IPS-NIHi7 (cell line): Measurements from ENCODE around the gene PGAP2.

Source experiments
- DNase-seq: peaks from one replicate; pipeline ENCODE4 v3.0.0; 2012; ENCODE audit warnings: mixed read lengths; ENCODE audit errors: extremely low spot score

Gene PGAP2

DNA sequence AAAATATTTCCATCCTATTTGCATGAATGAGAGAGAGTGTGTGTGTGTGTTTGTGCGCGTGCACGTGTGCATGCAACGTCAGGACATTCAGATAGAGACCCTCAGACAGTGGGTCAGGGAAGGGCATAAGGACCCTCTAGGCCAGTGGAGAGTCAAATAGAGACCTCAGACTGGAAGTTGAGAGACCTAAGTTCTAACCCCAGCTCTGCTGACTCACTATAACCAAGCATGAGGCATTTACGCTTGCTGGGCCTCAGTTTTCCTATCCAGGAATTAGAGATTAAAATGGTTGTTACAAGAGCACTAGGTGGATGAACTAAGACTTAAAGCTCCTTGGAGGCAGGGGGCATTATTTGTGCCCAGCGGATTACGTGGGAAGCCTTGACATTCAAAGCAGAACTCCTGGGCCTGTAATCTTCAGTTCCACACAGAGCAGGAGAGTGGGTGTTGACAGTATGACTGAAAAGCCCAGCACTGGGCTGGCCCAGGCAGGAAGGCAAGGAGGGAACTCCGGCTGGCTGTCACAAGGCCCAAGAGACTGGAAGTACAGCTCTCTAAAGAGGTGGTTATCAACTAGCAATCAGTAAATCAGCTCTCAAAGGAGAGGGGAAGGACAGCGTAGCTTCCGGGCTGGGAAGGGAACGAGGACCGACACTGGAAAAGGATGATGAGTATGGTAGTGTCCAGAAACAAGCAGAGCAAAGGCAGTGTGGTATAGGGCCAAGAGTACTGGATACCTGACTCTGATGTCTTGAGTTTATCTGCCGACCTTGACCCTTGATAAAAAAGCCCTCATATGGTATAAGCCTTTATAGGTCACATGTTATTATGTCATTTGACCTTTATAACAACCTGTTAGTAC is 23.2 kb downstream of the PGAP2 start:
- DNase-seq: no peak

DNA sequence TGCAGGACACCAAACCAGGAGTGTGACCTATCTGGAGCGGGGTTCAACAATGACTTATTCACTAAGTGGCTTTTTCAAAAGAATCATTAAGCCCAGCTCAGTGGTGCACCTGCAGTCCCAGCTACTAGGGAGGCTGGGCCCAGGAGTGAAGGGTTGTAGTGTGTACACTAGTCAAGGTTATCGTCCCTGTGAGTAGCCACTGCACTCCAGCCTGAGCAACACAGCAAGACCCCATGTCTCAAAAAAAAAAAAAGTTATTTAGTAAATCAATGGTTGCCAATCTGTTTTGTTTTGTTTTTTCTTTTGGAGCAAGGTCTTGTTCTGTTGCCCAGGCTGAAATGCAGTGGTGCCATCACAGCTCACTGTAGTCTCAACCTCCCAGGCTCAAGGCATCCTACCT is 24.5 kb downstream of the PGAP2 start:
- no peak for DNase-seq

DNA sequence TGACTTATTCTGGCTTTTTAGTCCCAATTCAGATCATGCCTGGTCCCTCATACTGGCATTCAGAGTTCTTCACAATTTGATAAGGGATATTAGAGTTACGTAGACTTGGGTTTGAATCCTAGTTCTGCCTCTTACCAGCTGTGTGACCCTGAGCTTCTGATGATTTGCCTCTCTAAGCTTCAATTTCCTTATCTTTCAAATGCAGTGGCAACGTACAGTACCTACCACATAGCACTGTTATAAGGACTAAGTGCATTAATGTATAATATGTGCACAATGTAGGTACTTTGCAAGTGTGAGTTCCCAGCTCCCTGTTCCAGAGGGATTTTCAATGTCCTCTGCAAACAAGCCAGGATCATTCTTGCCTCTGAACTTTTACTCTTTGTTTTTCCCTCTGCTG is 25.1 kb downstream of the PGAP2 start:
- no peak for DNase-seq

DNA sequence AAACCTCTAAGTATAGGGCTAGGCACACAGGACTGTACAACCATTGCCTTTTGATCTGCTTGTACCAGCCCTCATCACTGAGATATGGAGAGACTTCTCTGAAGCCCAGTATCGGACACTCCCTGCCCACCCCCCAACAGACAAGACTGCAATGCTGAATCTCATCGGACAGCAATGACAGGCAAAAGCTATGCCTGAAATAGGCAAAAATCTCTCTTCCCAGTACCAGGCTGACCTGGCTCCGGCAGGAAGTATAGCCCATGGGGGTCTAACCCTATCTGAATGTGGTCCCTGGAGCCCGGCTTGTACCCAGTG is 25.9 kb downstream of the PGAP2 start:
- no peak for DNase-seq

DNA sequence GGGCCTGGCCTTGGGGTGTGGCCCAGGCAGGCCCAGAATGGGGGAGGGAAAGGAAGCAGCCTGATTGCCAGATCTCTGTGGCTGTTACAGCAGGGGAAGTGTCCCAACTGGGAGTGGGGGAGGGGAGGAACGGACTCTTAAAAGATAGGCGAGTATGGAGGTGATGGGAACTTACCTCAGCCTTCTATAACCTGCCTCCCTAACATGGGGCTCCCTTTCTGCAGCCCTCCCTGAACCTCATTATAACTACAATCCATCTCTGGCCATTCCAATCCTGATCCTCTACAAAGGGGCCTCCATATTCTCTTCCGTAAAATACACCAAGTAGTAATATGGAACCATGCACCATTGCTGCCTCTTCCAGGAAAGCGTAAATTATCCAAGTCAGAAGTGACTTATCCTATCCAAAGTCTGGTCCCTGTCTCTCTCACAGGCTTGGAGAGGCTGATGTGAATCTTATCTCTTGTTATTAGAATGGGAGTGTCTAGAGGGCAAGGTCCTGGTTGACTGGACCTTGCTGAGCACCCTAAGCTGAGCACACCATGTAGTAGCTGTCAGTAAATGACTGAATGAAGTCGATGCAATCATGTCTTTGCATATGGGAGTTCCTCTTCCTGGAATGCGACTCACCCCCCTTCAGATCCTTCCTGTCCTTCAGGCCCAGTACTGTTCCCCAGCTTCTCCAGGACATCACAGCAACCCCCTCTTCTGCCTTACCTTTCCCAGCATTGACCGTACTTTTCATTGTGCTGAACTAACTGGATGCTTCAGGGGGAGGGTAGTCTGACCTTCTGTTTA is 26.5 kb downstream of the PGAP2 start:
- DNase-seq: no peak

DNA sequence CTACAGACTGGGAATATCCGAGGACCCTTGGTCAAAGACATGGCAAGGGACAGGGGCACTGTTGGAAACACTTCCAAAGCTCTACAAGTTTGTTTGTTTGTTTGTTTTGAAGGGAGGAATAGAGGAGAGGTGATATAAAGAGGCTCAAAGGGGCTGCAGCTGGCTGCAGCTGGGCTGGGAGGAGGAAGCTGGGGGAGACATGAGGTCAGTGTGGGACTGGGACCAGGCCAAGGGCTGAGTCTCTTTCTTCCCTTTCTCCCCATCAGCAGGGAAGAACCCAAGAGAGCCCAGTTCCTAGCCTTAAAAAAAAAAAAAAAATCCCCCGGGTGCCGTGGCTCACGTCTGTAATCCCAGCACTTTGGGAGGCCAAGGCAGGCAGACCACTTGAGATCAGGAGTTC is 27.4 kb downstream of the PGAP2 start:
- no peak for DNase-seq

DNA sequence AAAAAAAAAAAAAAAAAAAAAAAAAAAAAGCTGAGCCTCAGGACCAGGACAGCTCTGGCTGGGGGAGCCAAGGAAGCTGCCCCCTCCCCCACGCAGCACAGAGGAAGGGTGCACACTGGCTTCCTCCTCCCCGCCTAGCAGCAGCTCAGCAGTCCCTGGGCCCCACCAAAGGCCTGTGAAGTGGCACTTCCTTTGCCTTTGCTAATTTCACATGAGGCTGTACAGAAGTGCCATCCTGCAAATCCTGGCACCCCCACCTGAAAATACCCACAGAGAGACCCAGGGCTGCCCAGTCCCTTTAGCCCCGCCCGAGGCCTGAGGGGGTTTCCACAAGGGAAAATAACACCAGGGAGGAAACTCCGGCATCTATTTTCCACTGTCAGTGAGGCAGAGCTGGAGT is 28.5 kb downstream of the PGAP2 start:
- DNase-seq: no peak

DNA sequence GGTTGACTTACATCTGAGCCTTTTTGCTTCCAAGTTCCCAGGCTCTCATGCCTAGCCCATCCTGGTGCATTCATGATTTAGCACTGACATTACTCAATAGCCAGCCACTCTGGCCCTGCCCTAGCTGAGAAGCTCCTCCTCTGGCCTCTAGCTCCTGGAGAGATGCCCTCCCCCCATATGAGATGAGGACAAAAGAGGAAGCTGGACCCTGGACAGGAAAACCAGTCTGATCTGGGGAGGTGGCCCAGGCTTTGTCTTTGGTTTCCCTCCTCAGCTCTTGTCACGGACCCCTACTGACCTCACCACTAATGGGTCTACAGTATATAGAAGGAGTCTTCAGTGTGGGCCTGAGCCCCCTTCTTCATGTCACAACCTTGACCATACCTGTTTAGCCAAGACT is 29.4 kb downstream of the PGAP2 start:
- no peak for DNase-seq

DNA sequence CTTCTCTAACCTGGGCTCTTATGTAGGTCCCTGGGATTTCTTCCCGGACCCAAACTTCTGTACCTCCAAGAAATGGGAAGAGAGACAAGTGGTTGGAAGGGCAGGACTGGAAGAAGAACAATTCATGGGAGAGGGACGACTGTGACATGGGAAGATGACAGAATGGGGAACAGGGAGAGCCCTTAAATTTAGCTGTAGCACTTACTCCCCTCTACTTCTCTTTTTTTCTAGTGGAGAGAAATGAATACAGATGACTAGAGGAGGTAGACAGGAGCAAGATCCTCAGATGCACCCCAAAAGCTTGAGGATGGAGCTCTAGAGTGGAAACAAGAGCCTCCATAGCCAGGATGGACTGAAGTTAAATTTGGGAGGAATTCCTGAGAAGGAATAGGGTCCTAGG is 30.1 kb downstream of the PGAP2 start:
- DNase-seq: no peak

DNA sequence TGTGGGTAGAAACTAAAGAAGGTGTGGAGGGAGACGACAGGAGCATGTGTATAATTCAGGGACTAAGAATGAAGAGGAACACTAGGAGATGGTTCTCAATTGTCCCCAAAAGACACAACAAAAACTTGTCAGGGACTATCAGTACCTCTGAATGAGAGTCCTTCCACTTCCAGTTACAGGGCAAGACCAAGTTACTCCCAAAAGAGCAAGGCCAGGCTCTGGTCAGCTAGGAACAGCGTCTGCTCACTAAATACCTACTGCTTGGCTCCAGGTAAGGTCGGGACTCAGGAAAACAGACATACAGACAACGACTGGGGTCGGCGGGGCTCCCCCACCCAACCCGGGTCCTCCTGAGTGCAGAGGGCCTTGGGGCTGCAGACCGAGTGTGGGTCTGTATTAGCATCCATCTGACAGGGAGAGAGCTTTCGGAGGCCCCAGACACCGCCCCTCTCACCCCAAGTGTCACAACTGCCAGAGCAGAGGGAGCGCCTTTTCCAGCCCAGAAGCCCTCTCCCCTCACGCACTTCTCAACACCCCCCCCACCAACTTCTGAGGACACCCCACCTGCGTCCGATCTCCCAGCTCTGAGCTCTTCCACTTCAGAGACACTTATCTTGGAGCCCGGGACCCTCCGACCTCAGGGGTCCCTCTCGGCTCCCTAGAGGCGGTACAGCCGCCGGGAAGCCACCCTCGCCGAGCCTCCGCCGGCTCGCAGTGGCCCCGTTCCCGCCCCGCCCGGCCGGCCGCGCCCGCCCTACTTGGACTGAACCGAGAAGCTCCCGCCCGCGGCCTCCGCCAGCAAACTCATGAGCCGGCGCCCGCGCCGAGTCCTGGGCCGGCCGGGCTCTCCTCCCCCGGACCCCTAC is 31.9 kb downstream of the PGAP2 start:
- no peak for DNase-seq

DNA sequence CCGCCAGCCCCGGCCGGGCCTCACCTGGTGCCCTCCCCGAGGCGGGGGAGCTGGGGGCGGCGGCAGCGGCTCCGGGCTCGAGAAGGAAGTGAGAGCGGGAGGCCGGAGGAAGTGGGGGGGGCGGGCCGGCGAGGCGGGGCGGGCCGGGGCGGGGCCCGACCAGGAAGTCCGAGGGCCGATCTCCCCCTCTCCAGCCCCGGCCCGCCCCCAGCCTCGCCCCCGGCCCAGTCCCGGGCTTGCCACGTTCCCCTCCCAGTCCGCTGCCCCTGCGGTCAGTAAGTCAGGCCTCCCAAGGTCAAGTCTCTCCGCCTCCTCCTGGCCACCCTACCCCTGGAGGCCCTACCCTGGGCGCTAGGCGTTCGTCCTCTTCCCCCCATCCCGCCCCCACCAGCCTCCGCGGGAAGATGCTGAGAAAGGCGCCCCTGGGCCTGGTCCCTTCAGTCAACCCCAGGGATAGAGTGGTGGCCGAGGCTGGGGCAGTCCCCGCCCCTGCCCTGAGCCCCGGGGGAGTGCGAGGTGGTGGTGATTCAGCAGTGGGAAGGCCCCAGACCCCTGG is 32.6 kb downstream of the PGAP2 start, which contains the start of gene RHOG:
TSS of gene RHOG (minus strand) at position 90 of the 556 bp plus-strand sequence. CDS start 12,821 bp downstream, outside the sequence.
- DNase-seq: peak; percentile 89

DNA sequence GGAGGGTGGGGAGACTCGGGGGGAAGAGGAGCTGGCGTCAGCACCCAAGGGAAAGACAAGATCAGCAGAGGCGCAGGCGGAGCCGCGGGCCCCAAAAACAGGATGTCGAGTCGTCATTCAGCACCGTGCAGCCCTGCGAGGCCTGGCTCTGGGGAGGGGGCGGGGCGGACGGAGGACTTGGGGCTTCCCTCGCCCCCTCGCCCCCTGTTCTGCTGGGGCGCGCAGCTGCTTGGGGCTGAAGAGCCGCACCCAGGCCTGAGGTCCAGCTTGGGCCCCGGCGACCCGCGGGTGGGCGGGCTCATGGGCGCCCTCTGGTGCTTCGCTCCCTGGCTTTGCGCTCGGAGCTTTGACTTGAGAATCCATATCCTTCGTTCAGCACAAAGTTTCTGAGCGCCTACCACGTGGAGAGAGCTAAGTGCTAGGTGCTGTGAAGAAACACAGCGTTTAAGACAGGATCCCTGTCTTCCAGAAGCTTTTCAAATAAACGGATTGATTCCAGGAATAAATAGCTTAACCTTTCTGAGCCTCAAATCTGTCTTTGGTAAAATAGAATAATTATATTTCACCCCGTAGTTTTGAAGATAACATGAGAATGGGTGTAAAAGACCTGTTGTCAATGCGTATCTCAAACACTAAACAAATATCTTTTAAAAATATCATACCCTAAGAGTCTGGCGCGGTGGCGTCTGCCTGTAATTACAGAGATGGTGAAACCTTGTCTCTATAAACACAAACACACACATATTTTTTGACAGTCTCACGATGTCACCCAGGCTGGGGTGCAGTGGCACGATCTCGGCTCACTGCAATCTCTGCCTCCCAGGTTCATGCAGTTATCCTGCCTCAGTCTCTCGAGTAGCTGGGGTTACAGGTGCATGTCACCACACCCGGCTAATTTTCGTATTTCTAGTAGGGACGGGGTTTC is 33.3 kb downstream of the PGAP2 start:
- peak; percentile 82 for DNase-seq

DNA sequence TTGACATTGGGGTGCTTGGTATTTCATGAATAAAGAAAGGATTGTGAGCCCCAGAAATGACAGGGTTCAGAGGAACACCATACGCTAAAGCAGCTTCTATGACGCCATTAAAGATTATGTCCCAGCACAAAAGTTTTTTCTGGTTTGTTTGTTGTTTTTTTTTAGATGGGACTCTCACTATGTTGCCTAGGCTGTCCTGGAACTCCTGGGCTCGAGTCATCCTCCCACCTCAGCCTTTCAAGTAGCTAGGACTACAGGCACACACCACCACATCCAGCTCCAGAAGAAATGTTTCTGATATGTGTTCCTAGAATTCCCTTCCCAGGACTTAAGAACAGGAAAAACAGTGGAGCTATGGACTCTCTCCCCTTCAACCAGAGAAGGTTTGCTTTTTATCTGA is 35.0 kb downstream of the PGAP2 start:
- DNase-seq: no peak

DNA sequence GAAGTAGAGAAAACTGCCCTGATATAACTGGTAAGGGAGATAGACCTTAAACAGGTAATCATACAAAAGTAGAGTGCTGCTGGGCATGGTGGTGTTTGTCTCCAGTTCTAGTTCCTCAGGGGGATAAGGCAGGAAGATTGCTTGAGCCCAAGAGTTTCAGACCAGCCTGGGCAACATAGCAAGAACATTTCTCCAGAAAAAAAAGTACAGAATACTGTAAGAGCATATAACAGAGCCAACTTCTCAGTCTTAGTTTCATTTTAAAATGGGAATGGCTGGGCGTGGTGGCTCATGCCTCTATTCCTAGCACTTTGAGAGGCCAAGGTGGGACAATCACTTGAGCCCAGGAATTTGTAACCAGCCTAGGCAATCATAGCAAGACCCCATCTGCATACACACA is 36.9 kb downstream of the PGAP2 start:
- DNase-seq: no peak

DNA sequence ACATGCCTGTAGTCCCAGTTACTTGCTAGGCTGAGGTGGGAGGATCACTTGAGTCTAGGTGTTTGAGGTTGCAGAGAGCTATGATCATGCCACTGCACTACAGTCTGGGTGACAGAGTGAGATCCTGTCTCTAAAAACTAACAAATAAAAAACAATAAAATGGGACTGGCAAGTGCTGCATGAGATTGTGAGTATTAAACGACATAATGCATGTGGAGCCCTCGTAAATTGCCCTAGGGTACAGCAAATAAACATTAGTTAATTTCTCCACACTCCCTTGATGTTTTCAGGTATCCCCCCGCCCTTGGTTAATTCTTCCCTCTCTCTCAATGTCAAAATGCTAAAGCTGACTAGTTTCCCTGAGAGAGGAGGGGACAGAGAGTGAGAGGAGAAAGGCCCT is 37.3 kb downstream of the PGAP2 start:
- DNase-seq: no peak

DNA sequence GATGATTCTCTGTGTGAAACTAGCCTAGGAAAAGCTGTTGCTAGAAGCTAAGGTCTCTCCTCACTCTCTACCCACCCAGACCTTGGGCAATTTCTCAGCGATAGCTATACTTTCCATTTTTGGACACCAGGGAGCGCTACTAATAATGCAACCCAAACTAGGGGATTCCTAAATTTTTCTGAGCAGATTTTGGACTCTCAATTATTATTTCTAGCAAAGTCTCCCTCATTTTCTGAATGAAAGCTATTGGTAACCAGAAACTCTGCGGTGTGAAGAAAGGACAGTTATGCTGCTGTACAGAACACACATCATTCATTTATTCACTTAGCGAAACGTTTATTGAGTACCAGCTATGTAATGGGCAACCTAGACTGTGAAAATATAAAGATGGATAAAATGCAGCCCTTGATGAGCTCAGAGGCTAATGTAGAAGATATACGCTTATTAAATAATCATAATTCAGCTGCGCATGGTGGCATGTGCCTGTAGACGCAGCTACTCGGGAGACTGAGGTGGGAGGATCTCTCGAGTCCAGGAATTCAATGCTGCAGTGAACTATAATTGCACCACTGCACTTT is 41.0 kb downstream of the PGAP2 start:
- no peak for DNase-seq

DNA sequence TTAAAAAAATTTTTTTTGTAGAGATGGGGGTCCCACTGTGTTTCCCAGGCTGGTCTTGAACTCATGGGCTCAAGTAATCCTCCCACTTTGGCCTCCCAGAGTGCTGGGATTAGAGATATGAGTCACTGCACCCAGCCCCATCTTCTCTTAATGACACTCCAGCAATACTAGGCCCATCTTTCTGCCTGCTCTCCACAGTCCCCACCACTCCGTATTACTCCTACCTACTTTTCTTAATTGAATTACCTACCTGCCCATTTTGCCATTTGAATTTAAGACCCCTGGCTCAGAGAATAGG is 45.1 kb downstream of the PGAP2 start:
- no peak for DNase-seq

DNA sequence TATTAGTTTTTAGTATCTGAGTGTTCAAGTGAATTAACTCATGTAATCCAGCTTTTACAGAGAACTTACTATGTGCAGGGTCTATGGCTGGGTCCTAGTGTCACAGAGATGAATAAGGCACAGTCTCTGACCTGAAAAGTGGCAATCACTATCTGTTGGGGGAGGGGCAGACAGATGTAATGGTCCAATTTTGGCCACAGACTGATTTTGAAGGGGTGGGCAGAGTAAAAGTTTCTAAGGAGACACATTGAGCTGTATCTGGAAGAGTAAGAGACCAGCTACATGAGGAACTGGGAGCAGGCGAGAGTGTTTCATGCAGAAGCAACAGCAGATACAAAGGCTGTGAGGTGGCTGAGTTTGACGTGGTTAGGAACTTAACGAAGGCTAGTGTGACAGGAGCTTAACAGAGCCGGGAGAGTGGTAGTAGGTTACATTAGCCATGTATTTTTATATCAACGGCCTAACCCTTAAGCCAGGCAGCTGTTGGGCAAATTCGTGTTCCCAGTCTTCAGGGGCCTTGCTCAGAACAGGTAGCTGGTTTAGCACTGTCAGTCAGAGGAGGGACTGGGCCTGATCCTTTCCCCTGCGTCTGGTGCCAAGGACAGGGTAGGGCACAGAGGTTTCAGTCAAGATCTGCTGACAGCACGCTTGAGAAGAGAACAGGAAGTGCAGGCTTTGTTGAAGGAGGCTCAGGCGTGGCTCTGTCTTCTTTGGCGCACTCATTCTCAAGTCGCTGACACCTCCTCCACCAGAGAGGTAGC is 45.7 kb downstream of the PGAP2 start:
- no peak for DNase-seq

DNA sequence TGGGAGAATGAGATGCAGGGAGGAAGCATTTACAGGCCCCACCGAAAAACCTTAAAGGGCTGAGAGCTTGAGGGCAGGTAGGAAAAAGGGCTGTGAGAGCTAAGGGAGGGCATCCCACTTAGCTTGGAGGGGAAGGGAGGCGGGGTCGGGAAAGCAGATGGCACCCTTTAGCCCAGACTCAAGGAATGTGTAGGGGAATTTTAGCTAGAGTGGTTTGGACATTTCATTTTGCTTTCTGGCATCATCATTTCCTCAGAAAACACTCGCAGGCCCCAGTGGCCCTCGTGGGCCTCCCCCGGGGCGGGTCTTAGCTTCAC is 46.3 kb downstream of the PGAP2 start:
- DNase-seq: no peak
